A549 (cell line): ENCODE measurements around the gene SETD1B. TPM values are rescaled to one million over a fixed set of nuclear protein-coding genes. Genes with fewer than 3 reads are reported as not detected.

Source experiments
- CHD2 ChIP-seq: fragments of 150-350 bp; IDR thresholded peaks from 2 replicates; pipeline ENCODE4 v1.6.1; 2014; ENCODE audit warnings: low read length; ENCODE audit not compliant: partially characterized antibody
- E2F6 ChIP-seq: IDR thresholded peaks from 2 replicates; pipeline ENCODE4 v1.6.1; 2012; ENCODE audit warnings: low read depth, borderline replicate concordance
- ELK1 ChIP-seq: fragments of 150-350 bp; IDR thresholded peaks from 2 replicates; pipeline ENCODE4 v1.6.1; 2014; ENCODE audit warnings: low read depth, mild to moderate bottlenecking, low read length
- FOSL2 ChIP-seq, 2 experiments: fragments of 450-650 bp in 1 of 2; fragments of >200 bp in 1 of 2; sonication (Bioruptor Twin) in 1 of 2; formaldehyde crosslinking; IDR thresholded peaks; 2 replicates each; pipeline versions ENCODE4 v1.5.0 to v1.6.1; 2016 to 2020; ENCODE audit warnings: mild to moderate bottlenecking in 1 of 2, moderate library complexity in 1 of 2
- FOXS1 ChIP-seq: fragments of 250-450 bp; sonication (Bioruptor Pico); IDR thresholded peaks from 2 replicates; pipeline ENCODE4 v1.5.0; 2020; ENCODE audit warnings: mild to moderate bottlenecking, moderate library complexity
- HEYL ChIP-seq: fragments of 250-450 bp; sonication (Bioruptor Pico); IDR thresholded peaks from 2 replicates; pipeline ENCODE4 v1.8.0; 2021; ENCODE audit warnings: mild to moderate bottlenecking, moderate library complexity
- HOXB13 ChIP-seq: fragments of 250-450 bp; sonication (Bioruptor Pico); IDR thresholded peaks from 2 replicates; pipeline ENCODE4 v1.5.0; 2020; ENCODE audit warnings: low read depth, mild to moderate bottlenecking, moderate library complexity
- JUN ChIP-seq, 2 experiments: fragments of >200 bp; sonication (Bioruptor Twin); formaldehyde crosslinking; IDR thresholded peaks; 2 replicates in 1 of 2; 3 replicates in 1 of 2; pipeline ENCODE4 v1.6.1; 2016 to 2017
- MAFK ChIP-seq: fragments of 450-650 bp; IDR thresholded peaks from 2 replicates; pipeline ENCODE4 v1.6.1; 2014; ENCODE audit not compliant: partially characterized antibody
- MAX ChIP-seq: IDR thresholded peaks from 2 replicates; pipeline ENCODE4 v1.6.1; 2012
- MAZ ChIP-seq: fragments of 150-350 bp; IDR thresholded peaks from 2 replicates; pipeline ENCODE4 v1.6.1; 2014; ENCODE audit warnings: antibody characterized with exemption, low read depth, low read length, borderline replicate concordance
- NFE2L2 ChIP-seq: fragments of 150-350 bp; conservative IDR thresholded peaks from 2 replicates; pipeline ENCODE4 v1.6.1; 2014; ENCODE audit warnings: low read length
- PBX3 ChIP-seq: IDR thresholded peaks from 2 replicates; pipeline ENCODE4 v1.6.1; 2012
- POLR2A ChIP-seq: IDR thresholded peaks from 2 replicates; pipeline ENCODE4 v1.6.1; 2012; ENCODE audit warnings: mild to moderate bottlenecking, low read length
- RARB ChIP-seq: fragments of 250-450 bp; sonication (Bioruptor Pico); IDR thresholded peaks from 2 replicates; pipeline ENCODE4 v1.8.0; 2021; ENCODE audit warnings: mild to moderate bottlenecking, moderate library complexity
- TFCP2L1 ChIP-seq: fragments of 250-450 bp; sonication (Bioruptor Pico); IDR thresholded peaks from 2 replicates; pipeline ENCODE4 v1.5.0; 2021; ENCODE audit warnings: mild to moderate bottlenecking
- ZC3H11A ChIP-seq: fragments of 450-650 bp; IDR thresholded peaks from 2 replicates; pipeline ENCODE4 v1.6.1; 2014; ENCODE audit warnings: antibody characterized with exemption, mild to moderate bottlenecking
- ZSCAN20 ChIP-seq: fragments of 250-450 bp; sonication (Bioruptor Pico); IDR thresholded peaks from 2 replicates; pipeline ENCODE4 v1.8.0; 2022; ENCODE audit warnings: mild to moderate bottlenecking, moderate library complexity
- polyA plus RNA-seq, 4 experiments: library from polyadenylated mRNA; depleted of rRNA in 3 of 4; stranded (reverse); fragments of >200 nt; fragmentation: RNase III in 1 of 4; extraction: RNeasy Plus Mini Kit Qiagen cat#74134 plus additional on column Dnase treatment in 1 of 4; gene quantifications; 2 replicates in 3 of 4; 3 replicates in 1 of 4; pipeline ENCODE4 v1.2.3, GENCODE V29; 2011 to 2017
- TF ChIP-seq, protein P1 (sequence below): fragments of >200 bp; sonication (Bioruptor Twin); formaldehyde crosslinking; IDR thresholded peaks from 3 replicates; pipeline ENCODE4 v1.5.1; 2016
- TF ChIP-seq, protein P2 (sequence below): fragments of 250-450 bp; sonication (Bioruptor Pico); IDR thresholded peaks from 2 replicates; pipeline ENCODE4 v1.5.0; 2020; ENCODE audit warnings: low read depth, mild to moderate bottlenecking, moderate library complexity
- TF ChIP-seq, protein P3 (sequence below): fragments of 200-600 bp; sonication (generic); IDR thresholded peaks from 2 replicates; pipeline ENCODE4 v1.6.1; 2016; ENCODE audit warnings: antibody characterized with exemption, mild to moderate bottlenecking, moderate library complexity

Gene SETD1B
- polyA plus RNA-seq, 2 of the 4 experiments (the other 2 are of a cell fraction) = 1.1 to 8.6 TPM

DNA sequence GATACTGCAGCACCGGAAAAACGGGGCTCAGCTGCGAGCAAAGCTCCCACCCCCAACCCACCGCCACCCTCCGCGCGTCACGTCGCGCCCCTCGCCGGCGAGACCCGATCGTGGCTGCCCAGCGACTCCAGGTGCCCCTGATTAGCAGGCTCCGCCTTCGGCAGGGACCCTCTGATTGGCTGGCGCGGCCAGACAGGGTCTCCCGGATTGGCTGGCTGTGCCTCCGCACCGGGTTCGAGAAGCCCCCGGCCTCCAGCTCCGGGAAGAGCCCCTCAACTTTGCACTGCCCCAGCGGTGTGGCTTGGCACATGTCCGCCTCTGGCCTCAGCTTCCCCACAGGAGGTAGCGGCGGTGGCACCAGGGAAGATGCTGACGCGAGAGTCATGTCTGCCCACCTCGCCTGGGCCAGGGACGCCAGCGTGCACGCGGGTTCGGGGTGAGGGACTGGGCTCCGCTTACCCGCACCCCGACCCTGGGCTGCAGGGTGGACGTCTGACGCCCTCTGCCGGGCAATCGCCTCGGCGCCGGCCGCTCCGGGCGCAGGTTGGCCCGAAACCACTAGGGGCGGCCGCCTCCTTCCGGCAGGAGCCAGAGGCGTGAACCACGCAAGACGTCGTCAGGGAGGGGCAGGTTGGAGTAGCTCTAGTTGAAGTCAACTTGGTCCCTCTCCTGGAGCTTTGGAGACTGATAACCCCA lies 9.8 kb upstream of the SETD1B start (continued):
- TF ChIP-seq E2F6 = peak; percentile 92
- TF ChIP-seq MAX = peak; percentile 98
- 0 out of 2 replicates have a peak, but pooled peaks have one; percentile 31 for TF ChIP-seq MAZ
- TF ChIP-seq HEYL (CRISPR knock-in tag) = no peak
- no peak for TF ChIP-seq MAFK
- 0 out of 2 replicates have a peak, but pooled peaks have one; percentile 0 for TF ChIP-seq ELK1
- peak in 1 of 2 experiments; percentile 43; a peak in 3 of 5 replicates for TF ChIP-seq JUN (IDR thresholded peaks at IDR 0.05)
- TF ChIP-seq CHD2 = no peak
- TF ChIP-seq PBX3 = peak; percentile 65; the same call in 1 of the 2 replicates
- TF ChIP-seq POLR2A = no peak; the same call in 1 of the 2 replicates
- TF ChIP-seq, protein P1, sequence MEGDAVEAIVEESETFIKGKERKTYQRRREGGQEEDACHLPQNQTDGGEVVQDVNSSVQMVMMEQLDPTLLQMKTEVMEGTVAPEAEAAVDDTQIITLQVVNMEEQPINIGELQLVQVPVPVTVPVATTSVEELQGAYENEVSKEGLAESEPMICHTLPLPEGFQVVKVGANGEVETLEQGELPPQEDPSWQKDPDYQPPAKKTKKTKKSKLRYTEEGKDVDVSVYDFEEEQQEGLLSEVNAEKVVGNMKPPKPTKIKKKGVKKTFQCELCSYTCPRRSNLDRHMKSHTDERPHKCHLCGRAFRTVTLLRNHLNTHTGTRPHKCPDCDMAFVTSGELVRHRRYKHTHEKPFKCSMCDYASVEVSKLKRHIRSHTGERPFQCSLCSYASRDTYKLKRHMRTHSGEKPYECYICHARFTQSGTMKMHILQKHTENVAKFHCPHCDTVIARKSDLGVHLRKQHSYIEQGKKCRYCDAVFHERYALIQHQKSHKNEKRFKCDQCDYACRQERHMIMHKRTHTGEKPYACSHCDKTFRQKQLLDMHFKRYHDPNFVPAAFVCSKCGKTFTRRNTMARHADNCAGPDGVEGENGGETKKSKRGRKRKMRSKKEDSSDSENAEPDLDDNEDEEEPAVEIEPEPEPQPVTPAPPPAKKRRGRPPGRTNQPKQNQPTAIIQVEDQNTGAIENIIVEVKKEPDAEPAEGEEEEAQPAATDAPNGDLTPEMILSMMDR = peak; percentile 100
- TF ChIP-seq FOSL2 (IDR thresholded peaks at IDR 0.05) = no peak
- TF ChIP-seq FOSL2 (CRISPR knock-in tag; IDR thresholded peaks at IDR 0.05) = peak; percentile 49; the same call in 1 of the 2 replicates
- TF ChIP-seq ZSCAN20 (CRISPR knock-in tag) = no peak
- no peak for TF ChIP-seq TFCP2L1
- TF ChIP-seq, protein P2, sequence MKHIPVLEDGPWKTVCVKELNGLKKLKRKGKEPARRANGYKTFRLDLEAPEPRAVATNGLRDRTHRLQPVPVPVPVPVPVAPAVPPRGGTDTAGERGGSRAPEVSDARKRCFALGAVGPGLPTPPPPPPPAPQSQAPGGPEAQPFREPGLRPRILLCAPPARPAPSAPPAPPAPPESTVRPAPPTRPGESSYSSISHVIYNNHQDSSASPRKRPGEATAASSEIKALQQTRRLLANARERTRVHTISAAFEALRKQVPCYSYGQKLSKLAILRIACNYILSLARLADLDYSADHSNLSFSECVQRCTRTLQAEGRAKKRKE = 0 out of 2 replicates have a peak, but pooled peaks have one; percentile 43
- TF ChIP-seq NFE2L2 = no peak
- TF ChIP-seq RARB (CRISPR knock-in tag) = no peak
- TF ChIP-seq ZC3H11A = no peak
- TF ChIP-seq FOXS1 (CRISPR knock-in tag) = no peak
- peak; percentile 77; the same call in 1 of the 2 replicates for TF ChIP-seq HOXB13 (CRISPR knock-in tag)
- TF ChIP-seq, protein P3, sequence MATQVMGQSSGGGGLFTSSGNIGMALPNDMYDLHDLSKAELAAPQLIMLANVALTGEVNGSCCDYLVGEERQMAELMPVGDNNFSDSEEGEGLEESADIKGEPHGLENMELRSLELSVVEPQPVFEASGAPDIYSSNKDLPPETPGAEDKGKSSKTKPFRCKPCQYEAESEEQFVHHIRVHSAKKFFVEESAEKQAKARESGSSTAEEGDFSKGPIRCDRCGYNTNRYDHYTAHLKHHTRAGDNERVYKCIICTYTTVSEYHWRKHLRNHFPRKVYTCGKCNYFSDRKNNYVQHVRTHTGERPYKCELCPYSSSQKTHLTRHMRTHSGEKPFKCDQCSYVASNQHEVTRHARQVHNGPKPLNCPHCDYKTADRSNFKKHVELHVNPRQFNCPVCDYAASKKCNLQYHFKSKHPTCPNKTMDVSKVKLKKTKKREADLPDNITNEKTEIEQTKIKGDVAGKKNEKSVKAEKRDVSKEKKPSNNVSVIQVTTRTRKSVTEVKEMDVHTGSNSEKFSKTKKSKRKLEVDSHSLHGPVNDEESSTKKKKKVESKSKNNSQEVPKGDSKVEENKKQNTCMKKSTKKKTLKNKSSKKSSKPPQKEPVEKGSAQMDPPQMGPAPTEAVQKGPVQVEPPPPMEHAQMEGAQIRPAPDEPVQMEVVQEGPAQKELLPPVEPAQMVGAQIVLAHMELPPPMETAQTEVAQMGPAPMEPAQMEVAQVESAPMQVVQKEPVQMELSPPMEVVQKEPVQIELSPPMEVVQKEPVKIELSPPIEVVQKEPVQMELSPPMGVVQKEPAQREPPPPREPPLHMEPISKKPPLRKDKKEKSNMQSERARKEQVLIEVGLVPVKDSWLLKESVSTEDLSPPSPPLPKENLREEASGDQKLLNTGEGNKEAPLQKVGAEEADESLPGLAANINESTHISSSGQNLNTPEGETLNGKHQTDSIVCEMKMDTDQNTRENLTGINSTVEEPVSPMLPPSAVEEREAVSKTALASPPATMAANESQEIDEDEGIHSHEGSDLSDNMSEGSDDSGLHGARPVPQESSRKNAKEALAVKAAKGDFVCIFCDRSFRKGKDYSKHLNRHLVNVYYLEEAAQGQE = no peak
